HT1080 (cell line): ENCODE results near the gene SLC12A2. TPM values are rescaled to one million over a fixed set of nuclear protein-coding genes. Genes with fewer than 3 reads are reported as not detected.

ENCODE experiments used
- DNase-seq: peaks from one replicate; pipeline ENCODE4 v3.0.0-alpha.2; 2015; ENCODE audit warnings: low read depth
- total RNA-seq: library from RNA; depleted of rRNA; stranded (reverse); fragments of >200 nt; shearing (Covaris generic); gene quantifications from 2 replicates; pipeline ENCODE4 v1.2.3, GENCODE V29; 2014

SLC12A2 gene
- total RNA-seq, 1 experiment from 2014 or later, result 14.9 TPM

DNA sequence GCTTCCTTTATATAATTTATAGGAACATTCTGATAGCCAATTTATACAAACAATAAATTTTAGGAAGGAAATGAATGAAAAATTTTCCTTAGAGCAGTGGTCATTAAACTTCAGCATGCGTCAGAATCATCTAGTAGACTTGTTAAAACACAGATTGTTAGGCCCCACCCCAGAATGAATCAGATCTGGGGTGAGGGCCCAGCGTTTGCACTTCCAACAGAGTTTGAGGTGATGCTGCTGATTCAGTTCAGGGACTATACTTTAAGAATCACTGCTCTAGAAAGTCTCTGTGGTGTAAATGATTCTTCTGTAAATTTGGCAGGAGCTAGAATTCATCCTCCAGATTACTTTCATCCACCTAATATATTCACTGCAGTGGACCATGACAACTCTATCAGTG, 80.4 kb downstream of the SLC12A2 start:
- peak; percentile 26 for DNase-seq

DNA sequence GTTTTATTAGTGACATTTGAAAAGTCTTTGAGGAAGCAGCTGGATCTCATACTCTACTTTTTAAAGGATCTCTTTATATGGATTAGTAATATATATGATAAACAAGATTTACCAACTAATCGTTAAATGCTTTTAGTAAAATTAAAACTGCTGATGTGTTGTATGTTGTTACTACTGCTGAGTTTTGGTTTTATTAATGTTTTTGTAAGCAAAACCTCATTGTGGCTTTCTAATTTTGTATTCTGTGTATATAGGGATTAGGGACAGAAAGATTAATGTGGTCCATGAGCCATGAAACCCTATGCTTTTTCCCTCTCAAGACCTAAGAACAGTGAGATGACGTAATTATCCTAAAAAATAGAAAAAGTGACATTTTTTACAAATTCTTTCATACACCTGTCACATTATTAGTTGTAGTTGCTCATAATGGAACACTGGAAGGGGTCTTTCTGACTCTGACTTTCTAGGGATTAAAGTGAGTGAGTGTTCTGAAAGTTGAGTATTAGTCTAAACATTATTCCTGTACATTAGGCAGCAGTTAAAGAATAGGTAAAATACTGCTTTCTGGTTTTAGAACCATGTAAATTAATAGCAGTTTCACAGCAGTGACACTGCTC, 85.9 kb downstream of the SLC12A2 start:
- DNase-seq, result no peak

DNA sequence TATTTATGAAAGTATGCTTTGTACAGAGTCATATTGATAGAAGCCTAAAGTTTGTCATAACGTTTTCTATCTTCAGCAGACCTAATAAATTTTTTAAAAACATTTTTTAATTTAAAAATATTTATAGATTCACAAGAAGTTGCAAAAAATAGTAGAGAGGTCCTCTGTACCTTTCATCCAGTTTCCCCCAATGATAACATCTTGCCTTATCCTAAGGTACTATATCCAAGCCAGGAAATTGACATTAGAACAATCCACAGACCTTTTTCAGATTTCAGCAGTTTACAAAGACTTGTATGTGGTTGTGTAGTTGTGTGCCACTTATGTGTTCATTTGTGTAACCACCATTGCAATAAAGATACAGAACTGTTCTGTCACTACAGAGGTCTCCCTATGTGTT, 88.5 kb downstream of the SLC12A2 start:
- DNase-seq, result no peak

DNA sequence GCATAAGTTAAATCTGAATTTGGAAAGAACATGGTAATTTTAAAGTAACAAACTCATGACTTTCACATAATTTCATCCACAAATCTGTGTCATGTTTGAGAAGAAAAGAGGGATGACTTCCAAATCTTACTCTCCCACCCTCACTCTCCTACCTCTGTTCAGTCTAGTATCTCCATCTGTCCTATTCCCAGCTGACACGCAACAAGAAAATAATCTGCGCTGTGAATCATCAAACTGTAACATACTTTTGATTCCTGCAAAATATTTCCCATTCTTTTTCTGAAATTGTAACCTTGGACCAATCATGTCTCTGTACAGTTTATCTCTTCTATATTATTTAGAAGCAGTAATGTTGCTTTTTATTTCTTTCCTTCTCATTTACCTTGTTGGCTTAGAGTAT, 91.4 kb downstream of the SLC12A2 start:
- DNase-seq, result no peak

DNA sequence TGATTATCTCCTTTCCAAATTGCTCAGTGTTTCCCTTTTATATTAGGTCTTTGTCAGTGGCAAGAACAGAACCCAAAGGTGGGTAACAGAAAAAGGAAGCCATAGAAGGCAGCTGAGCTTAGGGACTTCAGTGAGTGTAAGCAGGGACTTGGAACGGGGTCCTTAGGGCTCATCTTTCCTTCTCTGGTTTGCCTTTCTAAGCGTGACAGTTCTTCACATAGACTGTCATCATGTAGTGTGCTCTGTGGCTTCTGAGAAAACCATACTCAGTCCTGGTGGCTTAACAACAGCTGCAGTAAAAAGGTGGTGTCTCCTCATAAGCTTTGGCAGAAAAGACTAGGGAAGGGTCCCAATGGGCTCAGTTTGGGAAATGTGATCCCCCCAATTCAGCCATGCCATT, 108.8 kb downstream of the SLC12A2 start:
- no peak for DNase-seq

DNA sequence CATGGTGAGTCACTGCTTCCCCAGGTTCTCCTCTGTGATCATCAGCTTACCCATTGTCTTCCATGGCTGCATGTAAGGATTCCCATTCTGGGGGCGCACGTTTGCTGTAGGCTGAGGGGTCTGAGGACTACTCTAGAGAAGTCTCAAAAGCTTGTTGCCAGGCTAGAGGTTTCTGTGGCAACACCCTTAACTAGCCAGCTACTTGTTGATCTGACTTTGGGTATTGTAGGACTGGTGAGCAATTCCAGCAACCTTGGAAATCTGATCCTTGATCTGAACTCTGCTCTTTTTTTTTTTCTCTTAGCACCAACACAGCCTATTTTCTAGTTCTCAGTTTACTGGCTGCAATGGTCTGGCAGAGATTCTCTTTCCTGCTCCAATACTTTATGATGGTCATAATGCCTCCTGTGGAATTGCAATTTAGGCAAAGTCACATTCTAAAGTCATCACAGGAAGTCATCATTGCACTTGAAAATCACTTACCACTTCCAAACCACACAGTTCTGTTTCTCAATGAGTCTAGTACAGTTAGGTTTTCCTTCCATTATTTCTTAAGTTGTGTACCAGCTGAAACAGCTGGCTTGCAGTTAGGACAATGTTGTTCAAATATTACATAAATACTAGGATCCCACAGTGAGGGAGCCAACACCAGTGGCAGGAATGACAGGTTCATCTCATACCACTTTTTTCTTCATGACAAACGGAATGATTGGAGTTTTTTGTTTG, 110.3 kb downstream of the SLC12A2 start:
- no peak for DNase-seq

DNA sequence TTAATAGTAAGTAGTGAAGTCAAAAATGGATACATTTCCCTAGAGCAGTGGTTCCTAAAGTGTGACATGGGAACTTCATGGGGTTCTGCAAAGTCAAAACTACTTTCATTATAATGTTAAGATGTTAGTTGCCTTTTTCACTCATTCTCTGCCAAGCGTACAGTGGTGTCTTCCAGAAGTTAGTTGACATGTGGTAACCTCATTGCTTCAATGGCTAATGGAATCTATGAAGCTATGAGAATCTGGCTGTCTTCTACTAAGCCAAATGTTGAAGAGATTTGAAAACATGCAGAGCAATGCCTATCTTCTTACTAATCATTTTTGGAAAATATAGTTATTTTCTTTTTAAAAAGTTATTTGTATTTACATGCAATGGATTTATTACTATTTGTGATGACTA, 111.8 kb downstream of the SLC12A2 start:
- DNase-seq, result no peak

DNA sequence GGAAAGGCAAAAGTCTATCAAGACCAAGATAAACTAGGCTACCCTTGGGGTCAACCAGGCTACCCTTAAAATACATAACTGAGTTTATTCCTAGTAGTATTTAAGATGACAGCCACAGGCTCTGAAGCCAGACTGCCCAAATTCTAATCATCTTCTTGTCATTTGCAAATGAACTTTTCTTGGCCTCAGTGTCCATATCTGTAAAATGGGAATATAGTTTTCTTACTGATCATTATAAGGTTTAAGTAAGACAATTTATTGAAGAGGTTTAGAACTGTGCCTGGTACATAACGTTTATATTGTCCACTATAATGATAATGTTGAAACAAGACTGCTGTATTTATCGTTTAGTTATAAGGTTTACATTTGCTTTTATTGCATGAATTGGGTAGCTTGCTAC, 112.5 kb downstream of the SLC12A2 start:
- DNase-seq, result no peak

DNA sequence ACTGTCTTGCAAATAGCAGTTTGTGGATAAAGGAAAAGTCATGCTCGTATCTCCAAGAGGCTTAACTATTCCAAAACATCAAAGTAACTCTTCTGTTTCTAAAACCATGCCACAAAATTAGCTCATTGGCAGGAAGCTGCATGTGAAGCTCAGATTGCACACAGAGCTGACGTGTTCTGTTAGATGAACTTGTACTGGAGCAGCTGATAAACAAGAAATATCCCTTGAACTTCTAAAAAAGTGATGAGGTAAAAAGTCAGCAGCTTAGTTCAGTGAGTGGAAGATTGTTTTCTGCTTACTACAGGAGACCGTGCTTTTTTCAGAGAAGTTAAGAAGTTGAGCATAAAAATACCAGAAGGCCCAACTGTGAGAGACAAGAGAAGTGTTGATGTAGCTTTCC, 113.2 kb downstream of the SLC12A2 start:
- DNase-seq, result no peak

DNA sequence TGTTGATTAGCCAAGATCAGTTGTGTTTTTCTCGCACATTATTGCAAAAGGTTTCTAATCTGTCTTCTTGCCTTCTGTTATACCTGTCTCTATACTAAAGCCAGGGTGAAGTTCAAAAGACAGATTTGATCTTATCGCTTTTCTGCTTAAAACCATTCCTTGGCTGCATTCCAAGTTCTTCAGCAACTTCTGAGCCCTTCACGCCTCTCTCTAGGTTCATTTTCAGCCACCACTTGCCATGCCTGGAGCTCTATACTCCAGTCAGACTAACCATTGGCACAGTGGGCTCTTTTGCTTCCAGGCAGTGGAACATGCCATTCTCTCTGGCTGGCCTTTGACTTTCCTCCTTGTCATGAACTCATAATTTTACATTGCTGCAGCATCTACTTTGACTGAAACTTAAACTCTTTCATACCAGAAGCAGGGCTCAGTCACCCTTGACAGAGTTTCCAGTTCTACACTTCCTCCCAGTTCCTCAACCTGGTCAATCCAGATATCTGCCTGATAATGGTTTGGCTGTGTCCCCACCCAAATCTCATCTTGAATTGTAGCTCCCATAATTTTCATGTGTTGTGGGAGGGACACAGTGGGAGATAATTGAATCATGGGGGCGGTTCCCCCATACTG, 114.4 kb downstream of the SLC12A2 start:
- DNase-seq, result no peak

DNA sequence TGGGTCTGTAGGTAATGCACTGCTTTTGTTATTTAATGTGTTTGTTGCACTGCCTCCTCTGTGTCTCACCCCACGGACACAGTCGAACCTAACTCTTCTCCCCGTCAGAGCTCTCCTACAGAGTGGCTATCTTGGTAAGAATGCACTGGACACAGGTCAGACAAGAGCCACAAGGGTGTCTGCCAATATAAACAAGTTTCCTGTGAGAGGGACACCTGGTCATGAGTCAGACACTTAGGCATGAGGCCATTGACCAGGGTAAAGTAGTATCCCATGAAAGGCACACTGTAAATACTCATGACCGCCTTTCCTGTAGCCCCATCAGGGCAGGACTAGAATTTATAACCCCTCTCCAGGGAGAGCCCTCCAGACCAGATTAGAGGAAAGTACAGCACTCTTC, 115.5 kb downstream of the SLC12A2 start:
- DNase-seq, result peak; percentile 72

DNA sequence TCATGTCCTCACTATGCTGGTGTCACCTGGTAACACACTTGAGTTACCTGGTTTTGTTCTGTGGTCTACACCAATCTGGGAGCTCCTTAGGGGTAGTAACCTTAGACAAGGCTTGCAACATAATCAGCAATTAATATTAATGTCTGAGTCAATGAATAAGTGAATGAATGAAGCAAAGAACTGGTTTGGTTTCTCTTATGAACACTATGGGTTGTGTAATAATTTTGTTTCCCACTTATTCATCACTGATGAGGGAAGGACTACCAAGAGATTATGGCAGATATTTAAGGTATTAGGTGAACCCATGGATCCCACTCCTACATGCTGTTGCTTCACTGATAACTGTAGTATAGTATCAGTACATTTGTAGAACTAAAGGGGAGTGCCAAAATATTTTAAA, 116.0 kb downstream of the SLC12A2 start:
- DNase-seq, result no peak

DNA sequence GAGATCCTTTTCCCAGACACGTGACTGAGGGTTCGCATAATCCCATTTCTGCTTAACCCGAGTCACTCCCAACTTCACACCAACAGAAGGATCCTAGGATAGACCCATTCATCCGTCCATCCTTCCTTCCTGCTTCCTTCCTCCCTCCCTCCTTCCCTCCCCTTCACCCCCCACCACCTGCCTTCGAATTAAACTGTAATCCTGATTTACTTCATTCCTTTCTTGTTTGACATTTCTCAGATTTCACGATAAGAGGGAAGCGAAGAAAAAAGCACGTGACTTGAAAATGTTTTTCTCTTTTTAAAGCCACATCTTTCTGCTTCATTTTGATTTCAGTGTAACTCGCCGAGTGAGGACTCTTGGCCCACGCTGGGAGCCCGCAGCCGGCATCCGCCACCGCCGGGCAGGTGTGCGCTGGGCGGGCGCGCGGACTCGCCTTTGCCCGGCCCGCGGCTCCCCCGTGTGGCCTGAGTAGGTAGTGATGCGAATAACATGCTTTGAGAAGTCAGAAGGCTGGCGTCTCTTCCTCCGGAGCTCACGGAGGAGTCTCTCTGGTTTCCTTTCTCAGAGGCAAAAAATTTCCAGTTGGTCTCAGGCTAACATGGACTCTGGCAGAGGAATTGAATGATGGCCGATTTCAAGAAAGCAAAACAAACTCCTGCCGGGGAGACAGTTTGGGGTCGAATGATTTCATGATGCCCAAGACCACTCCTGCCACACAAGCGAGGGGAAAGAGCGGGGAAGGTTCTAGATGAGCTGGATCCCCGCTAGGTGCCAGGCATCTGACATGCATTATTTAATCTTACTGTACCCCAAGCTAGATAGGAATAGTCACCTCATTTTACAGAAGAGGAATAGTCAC, 117.7 kb downstream of the SLC12A2 start:
- DNase-seq, result peak; percentile 63

DNA sequence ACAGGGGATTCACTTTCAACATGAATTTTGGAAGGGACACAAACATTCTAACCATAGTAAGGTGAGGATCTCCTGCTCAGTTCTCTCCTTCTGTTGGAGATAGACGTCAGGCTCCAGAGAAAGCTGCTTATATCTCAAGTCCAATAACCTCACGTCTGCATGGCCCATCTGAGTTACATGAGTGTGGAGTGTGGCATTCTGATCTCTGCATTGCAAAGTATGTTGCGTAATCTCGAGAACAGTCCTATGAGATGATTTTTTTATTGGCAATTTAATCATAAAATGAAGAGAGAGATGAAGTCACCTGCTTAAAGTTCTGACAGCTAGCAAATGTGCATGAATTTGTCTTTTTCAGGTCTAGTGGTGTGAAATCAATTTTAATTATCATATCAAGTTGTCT, 118.8 kb downstream of the SLC12A2 start:
- no peak for DNase-seq

DNA sequence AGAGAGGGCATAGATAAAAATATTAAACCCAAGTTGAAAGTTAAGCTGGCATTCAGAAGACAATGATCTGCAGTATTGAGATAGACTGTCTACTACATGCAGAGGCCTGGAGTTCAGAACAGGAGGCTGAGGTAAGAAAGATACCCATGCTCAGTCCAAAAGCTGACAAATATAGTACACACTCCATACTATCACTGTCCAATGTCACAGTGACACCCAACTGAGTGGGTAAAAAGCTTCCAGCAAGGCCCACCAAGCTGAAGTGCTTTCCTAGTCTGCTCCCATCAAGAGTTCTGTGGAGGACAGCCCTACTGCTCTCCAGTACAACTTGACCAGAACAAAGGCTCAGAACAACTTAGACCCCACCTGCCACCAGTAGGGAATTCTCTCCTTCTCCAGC, 124.9 kb downstream of the SLC12A2 start:
- no peak for DNase-seq

DNA sequence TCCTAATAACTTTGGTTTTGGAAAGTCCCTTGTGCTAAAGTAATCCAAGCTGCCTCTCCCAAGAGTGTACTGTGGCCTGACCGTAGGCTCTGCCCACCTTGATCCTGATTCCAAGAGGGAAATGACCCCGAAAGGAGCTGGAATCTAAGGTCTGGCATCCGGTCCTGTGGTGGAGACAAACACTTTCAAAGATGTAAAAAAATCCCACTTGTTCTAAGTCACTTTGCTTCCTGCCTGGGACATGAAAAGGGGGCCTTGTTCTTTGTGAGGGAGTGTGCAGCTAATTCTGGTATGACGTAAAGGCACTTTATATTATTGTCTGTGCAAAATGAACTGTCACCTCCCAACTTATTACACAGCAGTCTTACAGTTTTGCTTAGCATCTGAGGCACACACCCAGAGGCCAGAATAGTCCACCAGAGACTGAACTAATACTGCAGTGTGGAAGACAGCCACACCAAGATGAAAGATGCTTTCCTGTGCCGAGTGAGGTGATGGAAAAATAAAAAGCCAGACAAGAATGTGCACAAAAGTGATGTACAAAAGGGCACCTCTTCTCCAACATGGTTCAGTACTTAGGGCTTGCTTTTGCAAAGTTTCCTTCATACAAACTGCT, 128.7 kb downstream of the SLC12A2 start:
- DNase-seq, result no peak

DNA sequence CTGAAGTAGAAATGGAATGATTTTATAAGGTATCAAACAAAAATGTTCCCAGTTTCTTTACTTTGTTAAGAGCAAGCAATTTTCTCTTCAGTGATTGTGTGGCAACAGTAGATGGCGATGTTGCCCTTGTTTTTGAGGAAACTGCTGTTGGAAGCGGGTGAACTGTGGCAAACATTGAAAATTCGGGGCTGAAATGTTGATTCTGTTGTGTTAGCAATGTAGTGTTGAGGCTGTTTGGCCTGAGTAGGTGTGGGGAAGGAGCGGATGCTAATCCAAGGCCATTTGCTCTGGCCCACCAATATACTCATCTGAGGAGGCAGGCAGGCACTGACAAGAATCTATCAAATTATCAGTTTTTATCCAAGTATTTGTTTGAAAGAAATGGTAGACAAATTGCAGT, 129.8 kb downstream of the SLC12A2 start:
- peak; percentile 54 for DNase-seq

DNA sequence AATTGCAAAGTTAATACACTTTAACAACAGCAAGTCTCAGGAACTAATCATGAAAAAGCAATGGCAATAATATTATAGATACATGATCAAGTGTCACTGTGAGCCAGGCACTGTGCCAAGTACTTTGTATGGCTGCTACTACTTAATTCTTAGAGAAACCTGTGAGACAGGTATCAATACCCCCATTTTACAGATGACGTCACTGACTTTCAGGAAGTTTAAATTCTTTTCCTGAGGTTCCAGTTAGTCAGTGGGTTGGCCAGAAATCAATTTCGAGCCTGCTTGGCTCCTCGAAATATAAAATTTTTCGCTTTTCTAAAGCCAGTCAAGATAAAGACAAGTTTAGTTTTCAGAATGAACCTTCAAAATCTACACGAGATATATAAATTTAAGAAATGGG, 130.3 kb downstream of the SLC12A2 start:
- no peak for DNase-seq

DNA sequence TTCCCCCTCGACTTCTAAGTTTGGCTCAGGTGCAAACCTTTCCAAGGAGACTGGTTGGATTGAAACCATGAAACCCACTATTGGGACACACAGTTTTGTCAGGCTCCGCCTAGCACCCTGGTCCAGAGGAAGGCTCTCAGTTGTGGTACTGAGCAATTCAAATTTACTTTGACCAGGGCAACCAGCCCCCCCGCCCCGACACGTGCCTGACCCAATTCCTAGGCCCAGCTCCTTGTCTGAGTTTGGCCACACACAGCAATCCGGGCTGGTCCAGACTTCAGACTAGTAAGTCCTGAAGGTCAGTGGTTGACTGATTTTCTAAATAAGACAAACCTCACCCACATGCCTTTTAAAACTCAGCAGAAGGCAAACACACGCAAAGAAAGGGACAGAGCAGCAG, 132.7 kb downstream of the SLC12A2 start:
- DNase-seq, result no peak

DNA sequence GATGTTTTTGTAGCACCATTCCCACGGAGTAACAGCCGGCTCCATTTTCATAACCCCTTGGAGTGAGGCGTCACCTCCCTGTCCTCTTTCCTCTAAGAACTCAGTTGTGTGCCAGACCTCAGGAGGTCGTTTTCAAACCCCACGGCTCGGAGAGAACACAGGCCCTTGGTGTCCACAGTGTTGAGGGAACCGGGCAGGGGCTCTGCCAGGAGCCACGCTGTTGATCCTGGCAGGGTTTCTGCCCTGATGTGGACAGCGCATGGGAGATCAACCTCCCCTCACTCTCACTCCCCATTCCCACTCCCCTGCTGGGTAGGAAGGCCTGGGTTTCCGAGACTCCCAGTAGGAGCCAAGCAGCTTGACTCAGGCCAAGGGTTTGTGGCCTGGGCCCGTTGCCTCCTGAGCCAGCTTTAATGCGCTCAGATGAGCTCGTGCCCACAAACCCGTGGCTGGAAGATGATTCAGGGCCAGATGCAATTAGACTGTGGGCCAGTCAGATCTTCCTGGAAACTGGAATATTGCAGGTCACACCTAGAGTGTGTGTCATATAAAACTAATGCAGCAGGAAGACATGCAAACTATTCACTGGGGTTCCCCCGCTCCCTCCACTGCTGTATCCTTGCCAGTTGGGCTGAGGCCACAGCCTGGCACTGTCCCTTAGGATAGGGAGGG, 133.4 kb downstream of the SLC12A2 start:
- peak; percentile 93 for DNase-seq

DNA sequence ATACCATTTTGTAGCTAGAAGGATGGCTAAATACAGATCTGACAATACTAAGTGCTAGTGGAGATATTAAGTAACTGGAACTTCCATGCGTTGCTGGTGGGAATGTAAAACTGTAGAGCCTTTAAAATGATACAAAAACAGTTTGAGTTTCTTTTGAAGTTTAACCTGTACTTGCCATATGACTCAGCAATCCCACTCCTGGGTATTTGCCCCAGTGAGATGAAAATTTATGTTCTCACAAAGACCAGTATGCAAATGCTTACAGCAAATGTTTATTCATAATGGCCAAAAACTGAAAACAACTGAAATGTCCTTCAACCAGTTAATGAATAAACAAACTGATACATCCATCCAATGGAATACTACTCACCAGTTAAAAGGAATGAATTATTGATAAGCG, 137.3 kb downstream of the SLC12A2 start:
- DNase-seq, result no peak
